Stimulated activated CD4-positive, alpha-beta T cell treated with anti-CD3 and anti-CD28 coated beads, Interleukin-2, amount 100 ng/mL, for 48 hours (primary cell): ENCODE results near the gene FSCN2.

ENCODE experiments used
- DNase-seq, 2 donors: peaks; one replicate each; pipeline ENCODE4 v3.0.0-alpha.2; 2020

FSCN2 gene

DNA sequence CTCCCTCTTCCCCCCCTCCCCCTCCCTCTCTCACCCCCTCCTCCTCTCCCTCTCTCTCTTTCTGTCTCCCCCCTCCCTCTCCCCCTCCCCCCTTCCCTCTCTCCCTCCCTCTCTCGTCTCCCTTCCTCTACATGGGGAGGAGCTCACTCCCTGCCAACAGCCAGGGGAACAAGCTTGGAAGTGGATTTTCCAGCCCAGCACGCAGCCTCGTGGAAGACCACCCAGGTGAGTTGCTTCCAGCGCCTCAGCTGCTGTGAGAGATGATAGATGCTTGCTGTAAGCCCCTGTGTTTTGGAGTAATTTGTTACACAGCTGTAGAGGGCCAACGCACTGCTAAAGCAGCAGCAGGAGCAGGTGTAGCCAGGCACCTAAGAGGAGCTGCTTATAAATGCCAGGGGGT is 36.4 kb upstream of the FSCN2 start:
- DNase-seq: no peak

- no peak for DNase-seq
Observed at GRCh38 chr17:81492202-81492601, 36.0 kb upstream of the FSCN2 start.

- no peak for DNase-seq
Observed at GRCh38 chr17:81492706-81493105, 35.5 kb upstream of the FSCN2 start.

DNA sequence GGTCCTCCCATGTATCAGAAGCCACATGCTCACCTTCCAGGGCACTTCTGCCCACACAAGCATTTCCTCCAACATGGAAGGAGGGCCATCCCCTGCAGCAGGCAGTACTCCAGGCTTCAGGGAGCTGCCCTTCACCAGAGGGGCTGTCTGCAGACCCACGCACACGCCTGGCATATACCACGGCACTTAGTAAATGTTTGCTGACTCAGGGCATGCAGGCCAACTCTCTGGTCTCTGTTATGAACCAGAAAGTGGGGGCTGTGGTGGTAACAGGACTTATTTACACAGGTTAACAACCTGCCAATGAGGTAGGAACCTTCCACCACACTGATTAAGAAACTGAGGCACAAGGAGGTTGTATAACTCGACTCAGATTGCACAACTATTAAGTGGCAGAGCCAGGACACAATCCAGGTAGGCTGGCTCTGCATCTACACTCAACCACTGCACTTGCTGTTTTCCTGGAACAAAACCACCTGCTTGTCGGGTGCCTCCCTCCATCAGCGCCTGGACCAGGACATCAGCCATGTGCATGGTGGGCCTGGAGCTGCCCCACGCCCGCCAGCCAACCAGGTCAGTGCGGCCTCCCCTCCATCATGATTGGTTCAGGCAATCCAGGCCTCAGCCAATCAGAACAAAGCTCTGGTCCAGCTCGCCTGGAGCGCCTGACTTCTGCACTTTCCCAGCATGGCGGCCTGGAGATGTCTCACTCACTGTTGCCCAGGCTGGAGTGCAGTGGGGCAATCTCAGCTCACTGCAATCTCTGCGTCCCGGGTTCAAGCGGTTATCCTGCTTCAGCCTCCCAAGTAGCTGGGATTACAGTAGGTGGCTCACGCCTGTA is 34.8 kb upstream of the FSCN2 start:
- no peak for DNase-seq

DNA sequence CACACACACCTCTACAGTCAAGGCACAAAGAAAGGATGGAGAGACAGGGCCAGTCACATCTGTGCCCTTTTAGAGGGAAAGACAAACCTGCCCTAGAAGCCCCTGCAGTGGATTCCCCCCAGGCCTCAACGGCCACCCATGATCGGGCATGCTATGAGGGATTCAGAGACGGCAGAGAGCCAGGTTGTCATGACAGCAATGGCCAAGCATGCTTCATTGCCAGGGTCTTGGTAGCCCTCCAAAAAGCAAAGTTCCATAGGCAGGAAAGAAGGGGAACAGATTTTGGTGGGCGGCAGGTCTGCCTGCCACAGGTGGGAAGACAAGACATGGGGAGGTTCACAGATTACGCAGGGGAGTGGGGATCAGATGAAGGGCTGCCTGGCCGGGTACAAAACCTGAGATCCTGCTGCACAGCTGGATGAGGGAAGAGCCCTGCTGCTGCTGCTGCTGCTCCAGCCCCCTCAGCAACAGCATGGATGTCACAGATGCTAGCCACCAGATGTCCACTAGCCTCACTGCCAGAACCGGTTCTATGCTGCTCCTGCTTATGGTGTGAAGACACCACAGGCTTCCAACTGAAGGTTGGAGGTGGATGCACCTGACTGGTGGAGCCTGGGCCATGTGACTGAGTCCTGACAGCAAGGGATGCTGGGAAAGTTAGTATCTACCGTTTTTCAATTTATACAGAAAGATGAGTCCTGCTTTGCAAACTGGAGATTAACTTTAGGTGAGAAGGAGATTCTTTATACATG is 33.4 kb upstream of the FSCN2 start:
- no peak for DNase-seq

DNA sequence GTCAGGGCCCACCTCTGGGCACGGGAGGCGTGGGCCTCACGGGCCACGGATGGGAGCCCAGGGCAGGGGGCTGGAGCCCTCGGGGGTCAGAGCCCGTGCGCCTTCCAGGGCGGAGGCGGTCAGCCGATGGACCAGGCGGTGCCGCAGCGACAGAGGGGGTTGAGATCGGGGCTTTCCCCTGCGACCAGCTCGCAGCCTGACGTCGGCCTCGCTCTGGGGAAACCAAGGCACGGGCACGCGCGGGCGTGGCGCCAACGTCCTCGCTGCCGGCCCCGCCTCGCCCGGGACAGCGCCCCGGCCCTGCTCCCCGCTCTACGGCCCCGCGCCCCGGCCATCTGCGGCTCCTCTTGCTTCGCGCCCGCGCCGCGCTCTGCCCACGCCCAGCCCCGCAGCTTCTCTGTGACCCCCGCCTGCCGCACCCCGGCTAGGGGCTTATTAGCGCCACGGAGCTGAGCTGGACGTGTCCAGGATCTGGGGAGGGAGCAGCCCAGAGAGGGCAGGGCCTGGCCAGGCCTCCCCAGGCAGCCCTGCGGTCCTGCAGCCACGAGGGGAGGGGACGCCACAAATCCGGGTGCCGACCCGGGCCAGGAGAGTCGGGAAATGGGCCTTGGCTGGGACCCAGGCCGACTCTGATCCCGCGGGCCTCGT is 29.1 kb upstream of the FSCN2 start:
- DNase-seq: no peak

DNA sequence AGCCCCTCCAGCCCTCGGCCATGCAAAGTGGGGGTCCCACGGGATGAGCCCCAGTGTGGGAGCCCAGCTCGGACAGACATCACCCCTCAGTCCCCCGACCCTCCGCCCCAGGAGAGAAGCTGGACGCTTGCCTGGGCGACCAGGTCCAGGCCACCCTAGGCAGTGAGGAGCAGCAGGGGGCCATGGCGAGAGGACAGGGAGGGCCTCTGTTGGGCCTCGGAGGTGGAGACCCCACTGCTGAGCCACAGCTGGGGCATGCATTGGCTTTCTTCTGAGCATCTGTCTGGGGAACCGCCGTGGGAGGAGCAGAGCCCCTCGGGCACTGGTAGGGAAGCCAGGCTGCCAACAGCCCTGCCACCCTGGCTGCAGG is 28.6 kb upstream of the FSCN2 start:
- DNase-seq: no peak

DNA sequence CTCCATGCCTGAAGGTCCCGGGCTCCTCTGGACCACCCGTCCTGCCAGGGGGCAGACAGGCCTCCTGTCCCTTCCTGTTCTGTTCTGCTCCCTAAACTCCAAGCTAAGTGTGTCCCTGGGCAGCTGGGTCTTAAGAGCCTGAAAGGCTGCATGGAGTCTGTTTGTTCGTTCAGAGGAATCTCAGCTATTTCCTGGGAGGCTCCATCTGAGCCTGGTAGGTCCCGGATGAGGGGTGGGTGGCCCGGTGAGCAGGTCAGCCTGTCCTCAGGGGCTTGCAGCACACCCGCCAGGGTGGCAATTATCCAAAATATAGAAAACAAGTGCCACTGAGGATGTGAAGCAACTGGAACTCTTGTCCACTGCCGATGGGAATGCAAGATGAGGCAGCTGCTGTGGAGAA is 28.1 kb upstream of the FSCN2 start:
- no peak for DNase-seq

- DNase-seq: no peak
Observed at GRCh38 chr17:81502471-81503017, 25.6 kb upstream of the FSCN2 start.

DNA sequence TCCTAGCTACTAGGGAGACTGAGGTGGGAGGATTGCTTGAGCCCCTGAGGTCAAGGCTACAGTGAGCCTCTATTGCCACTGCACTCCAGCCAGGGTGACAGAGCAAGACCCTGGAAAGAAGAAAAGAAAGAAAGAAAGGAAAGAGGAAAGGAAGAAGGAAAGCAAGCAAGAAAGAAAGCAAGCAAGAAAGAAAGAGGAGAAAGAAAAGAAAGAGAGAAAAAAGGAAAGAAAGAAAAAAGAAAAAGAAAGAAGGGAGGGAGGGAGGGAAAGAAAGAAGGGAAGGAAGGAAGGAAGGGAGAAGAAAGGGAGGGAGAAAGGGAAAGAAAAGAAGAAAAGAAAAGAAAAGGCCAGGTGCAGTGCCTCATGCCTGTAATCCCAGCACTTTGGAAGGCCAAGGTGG is 24.6 kb upstream of the FSCN2 start:
- DNase-seq: no peak

GRCh38 chr17:81508639-81509206 is 19.5 kb upstream of the FSCN2 start:
- DNase-seq: no peak

DNA sequence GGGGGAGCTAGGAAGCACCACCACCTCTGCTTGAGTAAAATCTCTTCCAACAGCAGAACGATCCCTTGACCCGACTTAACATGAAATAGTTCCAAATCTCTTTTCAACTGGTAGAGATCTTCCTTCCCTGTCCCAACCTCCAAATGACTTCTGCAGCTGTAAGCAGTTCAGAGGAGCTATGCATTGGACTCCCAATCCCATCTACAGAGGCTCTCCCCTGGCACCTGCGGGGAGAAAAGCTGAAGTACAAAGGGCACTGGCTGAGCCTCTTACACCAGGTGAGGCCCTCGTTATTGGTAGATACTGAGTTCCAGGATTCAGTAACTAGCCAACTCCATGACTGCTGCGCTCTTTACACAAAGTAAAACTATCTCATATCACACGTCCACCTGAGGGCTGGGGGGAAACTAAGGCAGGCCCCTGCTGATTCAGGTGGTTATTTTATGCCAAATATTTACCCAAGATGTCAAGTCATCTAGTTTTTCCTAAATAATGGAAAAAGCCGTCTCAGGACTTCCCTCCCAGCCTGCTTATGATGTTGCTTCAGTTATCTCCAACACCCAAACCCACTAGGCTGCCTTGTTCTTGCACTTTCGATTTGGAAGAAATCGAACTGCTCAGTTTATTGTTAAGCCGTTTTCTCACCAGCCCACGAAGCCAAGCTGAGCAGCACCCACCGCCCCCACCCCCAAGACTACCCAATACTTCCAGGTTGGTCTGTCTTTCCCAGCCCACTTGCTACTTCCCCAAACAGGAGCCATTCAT is 18.8 kb upstream of the FSCN2 start:
- peak in 1 of 2 donors; percentile 28 for DNase-seq

- DNase-seq: no peak
Observed at GRCh38 chr17:81509972-81510784, 18.0 kb upstream of the FSCN2 start.

DNA sequence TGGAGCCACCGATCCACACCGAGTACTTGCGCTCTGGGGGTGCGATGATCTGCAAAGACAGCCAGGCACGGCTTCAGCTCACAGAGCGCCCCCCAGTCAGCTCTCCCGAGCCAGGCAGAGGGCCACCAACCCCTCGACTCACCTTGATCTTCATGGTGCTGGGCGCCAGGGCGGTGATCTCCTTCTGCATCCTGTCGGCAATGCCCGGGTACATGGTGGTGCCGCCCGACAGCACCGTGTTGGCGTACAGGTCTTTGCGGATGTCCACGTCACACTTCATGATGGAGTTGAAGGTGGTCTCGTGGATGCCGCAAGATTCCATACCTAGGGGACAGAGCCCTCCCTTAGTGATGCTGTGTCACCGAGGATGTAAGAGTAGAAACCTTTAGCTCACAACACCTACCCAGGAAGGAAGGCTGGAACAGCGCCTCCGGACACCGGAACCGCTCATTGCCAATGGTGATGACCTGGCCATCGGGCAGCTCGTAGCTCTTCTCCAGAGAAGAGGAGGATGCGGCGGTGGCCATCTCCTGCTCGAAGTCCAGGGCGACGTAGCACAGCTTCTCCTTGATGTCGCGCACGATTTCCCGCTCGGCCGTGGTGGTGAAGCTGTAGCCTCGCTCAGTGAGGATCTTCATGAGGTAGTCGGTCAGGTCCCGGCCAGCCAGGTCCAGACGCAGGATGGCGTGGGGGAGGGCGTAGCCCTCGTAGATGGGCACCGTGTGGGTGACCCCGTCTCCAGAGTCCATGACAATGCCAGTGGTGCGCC is 17.2 kb upstream of the FSCN2 start:
- no peak for DNase-seq

- DNase-seq: no peak
Observed at GRCh38 chr17:81511554-81511803, 16.7 kb upstream of the FSCN2 start.

- peak in 1 of 2 donors; percentile 23 for DNase-seq
Observed at GRCh38 chr17:81511804-81512561, 16.2 kb upstream of the FSCN2 start.

GRCh38 chr17:81512562-81513371 is 15.4 kb upstream of the FSCN2 start, which contains the start of gene ACTG1:
Gene ACTG1, minus strand, starts transcription at chr17:81512799. Its CDS starts 445 bp downstream, at chr17:81512354.
- DNase-seq: peak; percentile 85 to 93

DNA sequence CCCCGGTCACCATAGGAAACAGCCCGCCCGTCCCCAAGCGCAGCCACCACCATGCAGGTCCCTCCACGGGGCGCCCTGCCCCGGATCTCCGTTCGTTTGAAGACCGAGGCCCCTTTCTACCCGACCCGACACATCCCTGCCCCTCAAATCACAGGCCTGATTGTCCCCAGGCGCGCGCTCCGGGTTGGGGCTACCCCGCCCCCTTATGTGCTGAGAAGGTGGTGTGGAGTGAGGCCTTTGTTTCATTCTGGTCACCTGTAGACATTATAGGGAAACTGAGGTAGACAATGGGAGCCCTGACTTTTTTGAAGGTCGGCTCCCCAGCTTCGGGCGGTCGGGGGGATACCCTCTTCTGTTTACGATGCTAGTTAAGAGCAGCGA is 14.8 kb upstream of the FSCN2 start:
- DNase-seq: peak; percentile 53 to 63
